GM10847 (cell line): Measurements from ENCODE around the gene SH3RF3.

Experiments
- POLR2A ChIP-seq: IDR thresholded peaks from 2 replicates; pipeline ENCODE4 v1.6.1; 2011; ENCODE audit not compliant: insufficient read length; ENCODE audit errors: extremely low read depth

Gene SH3RF3

GRCh38 chr2:109143214-109144187 lies 14.5 kb downstream of the SH3RF3 start:
- no peak for TF ChIP-seq POLR2A

- TF ChIP-seq POLR2A = no peak
Observed at GRCh38 chr2:109144271-109144670, 15.3 kb downstream of the SH3RF3 start.

GRCh38 chr2:109144721-109145120 lies 15.7 kb downstream of the SH3RF3 start:
- no peak for TF ChIP-seq POLR2A

- TF ChIP-seq POLR2A = no peak
Observed at GRCh38 chr2:109145286-109145685, 16.3 kb downstream of the SH3RF3 start.

- no peak for TF ChIP-seq POLR2A
Observed at GRCh38 chr2:109147405-109147804, 18.4 kb downstream of the SH3RF3 start.

GRCh38 chr2:109148117-109148746 lies 19.2 kb downstream of the SH3RF3 start:
- TF ChIP-seq POLR2A = no peak

- no peak for TF ChIP-seq POLR2A
Observed at GRCh38 chr2:109148991-109149645, 20.1 kb downstream of the SH3RF3 start.

- TF ChIP-seq POLR2A = no peak
Observed at GRCh38 chr2:109150559-109150958, 21.6 kb downstream of the SH3RF3 start.

- TF ChIP-seq POLR2A = no peak
Observed at GRCh38 chr2:109151519-109151918, 22.5 kb downstream of the SH3RF3 start.

- no peak for TF ChIP-seq POLR2A
Observed at GRCh38 chr2:109153005-109153784, 24.2 kb downstream of the SH3RF3 start.

- TF ChIP-seq POLR2A = no peak
Observed at GRCh38 chr2:109153807-109154206, 24.8 kb downstream of the SH3RF3 start.

GRCh38 chr2:109154226-109154625 lies 25.2 kb downstream of the SH3RF3 start:
- TF ChIP-seq POLR2A = no peak

- TF ChIP-seq POLR2A = no peak
Observed at GRCh38 chr2:109155553-109156451, 26.8 kb downstream of the SH3RF3 start.

- TF ChIP-seq POLR2A = no peak
Observed at GRCh38 chr2:109157563-109158105, 28.6 kb downstream of the SH3RF3 start.
